A549 (cell line): ENCODE measurements around the gene EIF1B. TPM values are rescaled to one million over a fixed set of nuclear protein-coding genes. Genes with fewer than 3 reads are reported as not detected.

Experiments
- ATAC-seq, 2 experiments: fragments of 200-7000 bp in 1 of 2; fragments of >200 bp in 1 of 2; cut with Nextera tagmentation in 1 of 2; cut with Tn5 transposase in 1 of 2; 3 replicates each; pipeline versions ENCODE4 v1.8.0 to v1.9.1; 2018 to 2020; ENCODE audit warnings: mild to moderate bottlenecking in 1 of 2, moderate library complexity in 1 of 2
- CTCF ChIA-PET: fragments of 300-600 bp; sonication (Branson Sonifier 250); formaldehyde crosslinking; extraction: SDS; loops from one replicate; lab custom pipeline; 2021; ENCODE audit warnings: antibody characterized with exemption, inconsistent platforms; lab: Yijun Ruan, JAX
- POLR2A ChIA-PET: fragments of 350-600 bp; formaldehyde crosslinking; extraction: SDS; loops from one replicate; lab custom pipeline; 2021; ENCODE audit warnings: antibody characterized with exemption, inconsistent platforms; lab: Yijun Ruan, JAX
- DNase-seq, 2 experiments: peaks; one replicate each; pipeline versions ENCODE4 v3.0.0 to v3.0.0-alpha.2; 2011 to 2016; ENCODE audit warnings: low read depth in 1 of 2, low spot score in 1 of 2
- FAIRE-seq: peaks from 2 replicates; lab custom pipeline; 2011; peaks lifted over from hg19 to GRCh38; lab: Jason Lieb, UNC
- H3K27ac ChIP-seq, 2 experiments: fragments of >200 bp; sonication (Bioruptor Twin); formaldehyde crosslinking; 3 replicates each; pipeline ENCODE4 v1.5.1; 2016 to 2017
- H3K4me1 ChIP-seq: fragments of >200 bp; sonication (Bioruptor Twin); formaldehyde crosslinking; 3 replicates; pipeline ENCODE4 v1.6.1; 2016
- H3K4me2 ChIP-seq: fragments of >200 bp; sonication (Bioruptor Twin); formaldehyde crosslinking; 3 replicates; pipeline ENCODE4 v1.6.1; 2016
- H3K4me3 ChIP-seq: fragments of >200 bp; sonication (Bioruptor Twin); formaldehyde crosslinking; 3 replicates; pipeline ENCODE4 v1.5.1; 2016
- H3K9me3 ChIP-seq: fragments of >200 bp; sonication (Bioruptor Twin); formaldehyde crosslinking; 3 replicates; pipeline ENCODE4 v1.6.1; 2016
- ATOH8 ChIP-seq: fragments of 250-450 bp; sonication (Bioruptor Pico); IDR thresholded peaks from 2 replicates; pipeline ENCODE4 v1.5.0; 2020; ENCODE audit warnings: low read depth, mild to moderate bottlenecking, moderate library complexity
- CHD2 ChIP-seq: fragments of 150-350 bp; IDR thresholded peaks from 2 replicates; pipeline ENCODE4 v1.6.1; 2014; ENCODE audit warnings: low read length; ENCODE audit not compliant: partially characterized antibody
- CTCF ChIP-seq: fragments of >200 bp; sonication (Bioruptor Twin); formaldehyde crosslinking; IDR thresholded peaks from 3 replicates; pipeline ENCODE4 v1.5.1; 2016
- ESRRA ChIP-seq: fragments of 150-350 bp; IDR thresholded peaks from 2 replicates; pipeline ENCODE4 v1.6.1; 2014; ENCODE audit warnings: mild to moderate bottlenecking, low read length, borderline replicate concordance
- FOSL2 ChIP-seq, 2 experiments: fragments of 450-650 bp in 1 of 2; fragments of >200 bp in 1 of 2; sonication (Bioruptor Twin) in 1 of 2; formaldehyde crosslinking; IDR thresholded peaks; 2 replicates each; pipeline versions ENCODE4 v1.5.0 to v1.6.1; 2016 to 2020; ENCODE audit warnings: mild to moderate bottlenecking in 1 of 2, moderate library complexity in 1 of 2
- FOXS1 ChIP-seq: fragments of 250-450 bp; sonication (Bioruptor Pico); IDR thresholded peaks from 2 replicates; pipeline ENCODE4 v1.5.0; 2020; ENCODE audit warnings: mild to moderate bottlenecking, moderate library complexity
- HEYL ChIP-seq: fragments of 250-450 bp; sonication (Bioruptor Pico); IDR thresholded peaks from 2 replicates; pipeline ENCODE4 v1.8.0; 2021; ENCODE audit warnings: mild to moderate bottlenecking, moderate library complexity
- HMGXB4 ChIP-seq: fragments of 250-450 bp; sonication (Bioruptor Pico); IDR thresholded peaks from 2 replicates; pipeline ENCODE4 v1.5.0; 2021; ENCODE audit warnings: mild to moderate bottlenecking, moderate library complexity, borderline replicate concordance
- HOXA7 ChIP-seq: fragments of 250-450 bp; sonication (Bioruptor Pico); IDR thresholded peaks from 2 replicates; pipeline ENCODE4 v1.5.0; 2020; ENCODE audit warnings: mild to moderate bottlenecking, moderate library complexity
- KDM1A ChIP-seq: fragments of 200-600 bp; sonication (generic); IDR thresholded peaks from 2 replicates; pipeline ENCODE4 v1.6.1; 2016; ENCODE audit warnings: low read depth, mild to moderate bottlenecking
- MYC ChIP-seq: IDR thresholded peaks from 2 replicates; pipeline ENCODE4 v1.6.1; 2012; ENCODE audit warnings: mild to moderate bottlenecking, inconsistent platforms, low read length, improper control_type of control experiment, borderline replicate concordance
- NFE2L2 ChIP-seq: fragments of 150-350 bp; conservative IDR thresholded peaks from 2 replicates; pipeline ENCODE4 v1.6.1; 2014; ENCODE audit warnings: low read length
- NR3C1 ChIP-seq: fragments of >200 bp; sonication (Bioruptor Twin); formaldehyde crosslinking; IDR thresholded peaks from 3 replicates; pipeline ENCODE4 v1.6.1; 2017
- POLR2AphosphoS2 ChIP-seq: conservative IDR thresholded peaks from 2 replicates; pipeline ENCODE4 v1.6.1; 2012; ENCODE audit warnings: low read length, improper control_type of control experiment, inconsistent platforms
- RAD21 ChIP-seq, 2 experiments: fragments of >200 bp in 1 of 2; sonication (Bioruptor Twin) in 1 of 2; formaldehyde crosslinking in 1 of 2; IDR thresholded peaks in 1 of 2; conservative IDR thresholded peaks in 1 of 2; 2 replicates in 1 of 2; 3 replicates in 1 of 2; pipeline ENCODE4 v1.6.1; 2012 to 2018; ENCODE audit warnings: inconsistent platforms in 1 of 2
- RARB ChIP-seq: fragments of 250-450 bp; sonication (Bioruptor Pico); IDR thresholded peaks from 2 replicates; pipeline ENCODE4 v1.8.0; 2021; ENCODE audit warnings: mild to moderate bottlenecking, moderate library complexity
- RNF2 ChIP-seq: fragments of 200-600 bp; sonication (generic); IDR thresholded peaks from 2 replicates; pipeline ENCODE4 v1.6.1; 2016; ENCODE audit warnings: low read depth, mild to moderate bottlenecking, antibody characterized with exemption, moderate library complexity, borderline replicate concordance
- SMC3 ChIP-seq: fragments of >200 bp; sonication (Bioruptor Twin); formaldehyde crosslinking; IDR thresholded peaks from 3 replicates; pipeline ENCODE4 v1.6.1; 2018; ENCODE audit warnings: inconsistent platforms
- TP53 ChIP-seq: fragments of 250-450 bp; sonication (Bioruptor Pico); IDR thresholded peaks from 2 replicates; pipeline ENCODE4 v1.5.0; 2021; ENCODE audit warnings: mild to moderate bottlenecking, moderate library complexity
- ZC3H11A ChIP-seq: fragments of 450-650 bp; IDR thresholded peaks from 2 replicates; pipeline ENCODE4 v1.6.1; 2014; ENCODE audit warnings: antibody characterized with exemption, mild to moderate bottlenecking
- ZNF302 ChIP-seq: fragments of 250-450 bp; sonication (Bioruptor Pico); IDR thresholded peaks from 2 replicates; pipeline ENCODE4 v1.9.0; 2021; ENCODE audit warnings: inconsistent platforms, mild to moderate bottlenecking, moderate library complexity
- WGBS: methylation state at CpG from one replicate; pipeline ENCODE4 v1.1.6; 2017; ENCODE audit errors: missing lambda C conversion rate; 5-methylcytosine and 5-hydroxymethylcytosine counted together
- polyA plus RNA-seq, 4 experiments: library from polyadenylated mRNA; depleted of rRNA in 3 of 4; stranded (reverse); fragments of >200 nt; fragmentation: RNase III in 1 of 4; extraction: RNeasy Plus Mini Kit Qiagen cat#74134 plus additional on column Dnase treatment in 1 of 4; gene quantifications; 2 replicates in 3 of 4; 3 replicates in 1 of 4; pipeline ENCODE4 v1.2.3, GENCODE V29; 2011 to 2017
- TF ChIP-seq, protein P1 (sequence below): fragments of 200-600 bp; sonication (generic); IDR thresholded peaks from 2 replicates; pipeline ENCODE4 v1.6.1; 2016; ENCODE audit warnings: antibody characterized with exemption, mild to moderate bottlenecking, moderate library complexity
- TF ChIP-seq, protein P2 (sequence below): fragments of 150-350 bp; IDR thresholded peaks from 2 replicates; pipeline ENCODE4 v1.6.1; 2014; ENCODE audit warnings: low read depth, mild to moderate bottlenecking, low read length

Gene EIF1B
- polyA plus RNA-seq, 2 of the 4 experiments (the other 2 are of a cell fraction): 42.1 to 45.7 TPM

DNA sequence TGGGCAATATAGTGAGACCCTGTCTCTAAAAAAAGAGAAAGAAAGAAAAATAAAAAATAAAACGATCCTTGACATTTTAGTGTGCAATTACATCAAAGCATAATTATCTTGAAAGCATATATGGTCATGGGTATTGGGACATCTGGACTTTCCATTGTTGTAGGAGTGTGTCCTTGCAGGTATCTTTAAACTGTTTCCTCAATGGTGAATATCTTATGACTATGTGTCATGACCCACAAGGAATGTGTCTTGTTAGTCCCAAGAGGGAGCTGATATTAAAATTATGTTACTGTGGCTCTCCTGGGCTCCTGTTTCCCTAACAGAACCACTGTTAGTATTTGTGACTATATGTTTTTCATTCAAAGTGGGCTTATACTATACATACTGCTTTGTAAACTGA, 26.6 kb downstream of the EIF1B start (continued):
- TF ChIP-seq, protein P1, sequence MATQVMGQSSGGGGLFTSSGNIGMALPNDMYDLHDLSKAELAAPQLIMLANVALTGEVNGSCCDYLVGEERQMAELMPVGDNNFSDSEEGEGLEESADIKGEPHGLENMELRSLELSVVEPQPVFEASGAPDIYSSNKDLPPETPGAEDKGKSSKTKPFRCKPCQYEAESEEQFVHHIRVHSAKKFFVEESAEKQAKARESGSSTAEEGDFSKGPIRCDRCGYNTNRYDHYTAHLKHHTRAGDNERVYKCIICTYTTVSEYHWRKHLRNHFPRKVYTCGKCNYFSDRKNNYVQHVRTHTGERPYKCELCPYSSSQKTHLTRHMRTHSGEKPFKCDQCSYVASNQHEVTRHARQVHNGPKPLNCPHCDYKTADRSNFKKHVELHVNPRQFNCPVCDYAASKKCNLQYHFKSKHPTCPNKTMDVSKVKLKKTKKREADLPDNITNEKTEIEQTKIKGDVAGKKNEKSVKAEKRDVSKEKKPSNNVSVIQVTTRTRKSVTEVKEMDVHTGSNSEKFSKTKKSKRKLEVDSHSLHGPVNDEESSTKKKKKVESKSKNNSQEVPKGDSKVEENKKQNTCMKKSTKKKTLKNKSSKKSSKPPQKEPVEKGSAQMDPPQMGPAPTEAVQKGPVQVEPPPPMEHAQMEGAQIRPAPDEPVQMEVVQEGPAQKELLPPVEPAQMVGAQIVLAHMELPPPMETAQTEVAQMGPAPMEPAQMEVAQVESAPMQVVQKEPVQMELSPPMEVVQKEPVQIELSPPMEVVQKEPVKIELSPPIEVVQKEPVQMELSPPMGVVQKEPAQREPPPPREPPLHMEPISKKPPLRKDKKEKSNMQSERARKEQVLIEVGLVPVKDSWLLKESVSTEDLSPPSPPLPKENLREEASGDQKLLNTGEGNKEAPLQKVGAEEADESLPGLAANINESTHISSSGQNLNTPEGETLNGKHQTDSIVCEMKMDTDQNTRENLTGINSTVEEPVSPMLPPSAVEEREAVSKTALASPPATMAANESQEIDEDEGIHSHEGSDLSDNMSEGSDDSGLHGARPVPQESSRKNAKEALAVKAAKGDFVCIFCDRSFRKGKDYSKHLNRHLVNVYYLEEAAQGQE: no peak
- no peak for TF ChIP-seq ZC3H11A
- no peak for TF ChIP-seq HEYL (CRISPR knock-in tag)
- TF ChIP-seq FOXS1 (CRISPR knock-in tag): no peak
- TF ChIP-seq SMC3: no peak

- DNase-seq (no peak), ATAC-seq (no peak), FAIRE-seq (no peak)
- WGBS: 25% methylated on average over 4 of the region's 4 CpGs
- ChIA-PET CTCF (interaction anchor here (0.7 to 1.0 kb wide), 3 partner anchors 19 to 134 kb away, joined by 3 read pairs; no protein-coding TSS in a partner anchor), POLR2A (no interaction called here)
- Histone ChIP-seq H3K4me1 (no peaks in the 10 kb centered on the region), H3K27ac (no peak overlapping the region), H3K4me3 (no peak overlapping the region), H3K9me3 (no peaks in the 10 kb centered on the region), H3K4me2 (no peak overlapping the region)
- TF ChIP-seq, protein P2, sequence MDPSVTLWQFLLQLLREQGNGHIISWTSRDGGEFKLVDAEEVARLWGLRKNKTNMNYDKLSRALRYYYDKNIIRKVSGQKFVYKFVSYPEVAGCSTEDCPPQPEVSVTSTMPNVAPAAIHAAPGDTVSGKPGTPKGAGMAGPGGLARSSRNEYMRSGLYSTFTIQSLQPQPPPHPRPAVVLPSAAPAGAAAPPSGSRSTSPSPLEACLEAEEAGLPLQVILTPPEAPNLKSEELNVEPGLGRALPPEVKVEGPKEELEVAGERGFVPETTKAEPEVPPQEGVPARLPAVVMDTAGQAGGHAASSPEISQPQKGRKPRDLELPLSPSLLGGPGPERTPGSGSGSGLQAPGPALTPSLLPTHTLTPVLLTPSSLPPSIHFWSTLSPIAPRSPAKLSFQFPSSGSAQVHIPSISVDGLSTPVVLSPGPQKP: no peak
- no peak for TF ChIP-seq MYC
- TF ChIP-seq NFE2L2: no peak
- TF ChIP-seq FOSL2 (IDR thresholded peaks at IDR 0.05): no peak
- no peak for TF ChIP-seq FOSL2 (CRISPR knock-in tag; IDR thresholded peaks at IDR 0.05)
- no peak for TF ChIP-seq CTCF
- TF ChIP-seq NR3C1: no peak
- no peak for TF ChIP-seq RARB
These were observed 27.1 kb downstream of the EIF1B start for GRCh38 chr3:40336511-40337135.

GRCh38 chr3:40337136-40338108, 27.9 kb downstream of the EIF1B start:
- Histone ChIP-seq H3K4me3 (no peak overlapping the region), H3K4me1 (no peaks in the 10 kb centered on the region), H3K27ac (no peak overlapping the region), H3K9me3 (no peaks in the 10 kb centered on the region), H3K4me2 (no peak overlapping the region)
- DNase-seq (no peak), FAIRE-seq (no peak), ATAC-seq (no peak)
- WGBS: 49% methylated on average over 9 of the region's 9 CpGs
- ChIA-PET CTCF (interaction anchor here (0.7 to 1.0 kb wide), 2 partner anchors 20 to 79 kb away, joined by 3 read pairs; no protein-coding TSS in a partner anchor), POLR2A (no interaction called here)
- TF ChIP-seq HOXA7 (CRISPR knock-in tag): no peak
- no peak for TF ChIP-seq HMGXB4 (CRISPR knock-in tag)
- TF ChIP-seq POLR2AphosphoS2: no peak
- TF ChIP-seq ZNF302: no peak
- no peak for TF ChIP-seq ATOH8 (CRISPR knock-in tag)
- TF ChIP-seq RAD21 (conservative IDR thresholded peaks at IDR 0.05 in 1 of 2, IDR thresholded peaks at IDR 0.05 in 1 of 2): no peak
- no peak for TF ChIP-seq KDM1A
- TF ChIP-seq NR3C1: no peak
- no peak for TF ChIP-seq RNF2
- TF ChIP-seq ESRRA: no peak
- TF ChIP-seq TP53 (CRISPR knock-in tag): no peak
- no peak for TF ChIP-seq SMC3
- no peak for TF ChIP-seq CHD2
